Measurements from ENCODE around the gene ITFG1. TPM values are rescaled to one million over a fixed set of nuclear protein-coding genes. Genes with fewer than 3 reads are reported as not detected.

Gene ITFG1
- total and polyA plus RNA-seq, 2 of the 8 experiments (the other 6 are each of a cell fraction or from before 2014, with no cell fraction given): 13.8 to 22.2 TPM

DNA sequence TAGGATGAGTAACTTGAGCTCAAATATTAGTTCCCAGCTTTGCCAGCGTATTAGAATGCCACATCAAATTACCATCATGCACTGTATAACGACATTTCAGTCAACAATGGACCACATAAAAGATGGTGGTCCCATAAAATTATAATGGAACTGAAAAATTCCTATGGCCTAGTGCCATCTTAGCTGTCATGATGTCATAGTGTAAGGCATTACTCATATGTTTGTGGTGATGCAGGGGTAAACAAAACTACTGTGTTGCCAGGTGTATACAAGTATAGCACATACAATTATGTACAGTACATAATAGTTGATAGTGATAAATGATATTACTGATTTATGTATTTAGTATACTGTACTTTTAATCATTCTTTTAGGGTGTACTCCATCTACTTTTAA is 262.7 kb downstream of the ITFG1 start:
- Histone ChIP-seq H4K91ac (replicated peaks; ENCODE audit: insufficient read length, low read length) (no peak overlapping the region), H3K4me2 (ENCODE audit: insufficient read depth in 1 of 2, low read depth in 2 of 2, low read length in 2 of 2) (no peak overlapping the region), H3K23ac (ENCODE audit: insufficient read length) (no peak overlapping the region), H3K56ac (replicated peaks; ENCODE audit: insufficient read length, low read depth, low read length) (no peak overlapping the region), H3K9ac (replicated peaks in 1 of 4; ENCODE audit: extremely low read depth in 1 of 4, low read depth in 3 of 4, low read length in 3 of 4) (no peak overlapping the region), H2BK120ac (replicated peaks; ENCODE audit: low read depth, low read length) (no peak overlapping the region), H3K36me3 (ENCODE audit: control insufficient read depth in 2 of 4, insufficient read depth in 4 of 4, low read length in 3 of 4) (no peaks in the 10 kb centered on the region), H3K14ac (ENCODE audit: insufficient read length) (no peak overlapping the region), H3K23me2 (ENCODE audit: low read depth, low read length) (no peaks in the 10 kb centered on the region), H3K4me3 (ENCODE audit: extremely low read depth in 1 of 4, insufficient read depth in 2 of 4, low read depth in 3 of 4, low read length in 4 of 4) (no peak overlapping the region), H3K27me3 (replicated peaks in 1 of 4; ENCODE audit: control insufficient read depth in 3 of 4, extremely low read depth in 1 of 4, insufficient read depth in 3 of 4, low read length in 3 of 4) (no peaks in the 10 kb centered on the region), H4K8ac (ENCODE audit: extremely low read depth, insufficient read depth, low read length) (no peak overlapping the region), H2AK5ac (ENCODE audit: low read depth, low read length) (no peak overlapping the region), H2BK5ac (ENCODE audit: low read depth, low read length) (no peak overlapping the region), H3K79me1 (ENCODE audit: low read depth, low read length) (no peaks in the 10 kb centered on the region), H2BK15ac (ENCODE audit: low read length) (no peak overlapping the region), H3K18ac (ENCODE audit: extremely low read depth, low read length) (no peak overlapping the region), H4K5ac (ENCODE audit: insufficient read length, low read depth, low read length) (no peak overlapping the region), H3K9me3 (ENCODE audit: insufficient read depth in 2 of 2, low read depth in 1 of 2, low read length in 1 of 2) (peaks cover 0 to 7% of the 10 kb centered on the region in 2 experiments; a peak in 2 of 4 replicates), H2BK12ac (ENCODE audit: low read depth, low read length) (no peak overlapping the region), H3K79me2 (ENCODE audit: control insufficient read depth in 1 of 2, insufficient read depth in 2 of 2, low read length in 2 of 2) (no peaks in the 10 kb centered on the region), H3K4ac (replicated peaks; ENCODE audit: insufficient read length, low read depth, low read length) (no peak overlapping the region), H2BK20ac (ENCODE audit: low read length) (no peak overlapping the region), H4K20me1 (replicated peaks in 1 of 2; ENCODE audit: control insufficient read depth in 1 of 2, insufficient read depth in 2 of 2, low read length in 2 of 2) (no peaks in the 10 kb centered on the region), H3K27ac (ENCODE audit: low read depth, low read length) (no peak overlapping the region), H2AFZ (ENCODE audit: low read length) (no peak overlapping the region), H3K4me1 (replicated peaks in 1 of 4; ENCODE audit: control insufficient read depth in 3 of 4, insufficient read depth in 4 of 4, low read length in 3 of 4) (no peaks in the 10 kb centered on the region)
- no peak for DNase-seq (ENCODE audit: low read depth in 1 of 2, low spot score in 2 of 2)
- ChIA-PET CTCF (ENCODE audit: partially characterized antibody) (no interaction called here), POLR2A (ENCODE audit: partially characterized antibody) (interaction anchor here (0.8 kb wide), 1 partner anchor 10 kb away, joined by 3 read pairs; no protein-coding TSS in a partner anchor)
- WGBS, 2 experiments (ENCODE audit: extremely low coverage in 1 of 2, insufficient coverage in 1 of 2, insufficient read length in 1 of 2, insufficient replicate concordance in 2 of 2, low coverage in 1 of 2, low lambda C conversion rate in 2 of 2, missing lambda C conversion rate in 1 of 2): 92% methylated on average over 2 of the region's 2 CpGs; no CpG with 5 or more reads in 1 of the 2 experiments
- no peak for FAIRE-seq
- TF ChIP-seq GABPA (IDR thresholded peaks at IDR 0.05; ENCODE audit: borderline replicate concordance, insufficient read depth, low read length): no peak
- TF ChIP-seq KDM5A (IDR thresholded peaks at IDR 0.05; ENCODE audit: low read length): no peak
- TF ChIP-seq, protein P1, sequence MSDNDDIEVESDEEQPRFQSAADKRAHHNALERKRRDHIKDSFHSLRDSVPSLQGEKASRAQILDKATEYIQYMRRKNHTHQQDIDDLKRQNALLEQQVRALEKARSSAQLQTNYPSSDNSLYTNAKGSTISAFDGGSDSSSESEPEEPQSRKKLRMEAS (IDR thresholded peaks at IDR 0.05): no peak
- no peak for TF ChIP-seq EGR1 (IDR thresholded peaks at IDR 0.05; ENCODE audit: borderline replicate concordance, low read depth, low read length)
- no peak for TF ChIP-seq NRF1 (IDR thresholded peaks at IDR 0.05; ENCODE audit: low read depth, low read length)
- no peak for TF ChIP-seq JUN (IDR thresholded peaks at IDR 0.05; ENCODE audit: low read depth, low read length)
- no peak for TF ChIP-seq CTCF (IDR thresholded peaks at IDR 0.05; ENCODE audit: control extremely low read depth in 1 of 3, insufficient read depth in 1 of 3, low read depth in 1 of 3, low read length in 3 of 3)
- no peak for TF ChIP-seq KDM1A (IDR thresholded peaks at IDR 0.05; ENCODE audit: borderline replicate concordance, low read length)
- TF ChIP-seq POU5F1 (IDR thresholded peaks at IDR 0.05; ENCODE audit: low read depth, low read length): no peak
- no peak for TF ChIP-seq CTBP2 (IDR thresholded peaks at IDR 0.05; ENCODE audit: borderline replicate concordance, insufficient read depth, insufficient read length, low read length)
- no peak for TF ChIP-seq TAF7 (optimal IDR thresholded peaks at IDR 0.05; ENCODE audit: borderline replicate concordance, low read depth, low read length)
- TF ChIP-seq TCF12 (IDR thresholded peaks at IDR 0.05; ENCODE audit: low read depth, low read length): no peak

Data from H1 (cell line).